NCI-H128 (cell line): ENCODE measurements around the gene BTBD9.
"Not testable (repeated sequence)": the region's sequence is repeated elsewhere in the genome, so short reads cannot be mapped to it uniquely, and the experiment has no call there.

Experiments
- DNase-seq: peaks from one replicate; lab custom pipeline; 2025; ENCODE audit not compliant: unreplicated experiment; lab: John Stamatoyannopoulos, UW

Gene BTBD9

GRCh38 chr6:38435330-38435729 is 204.4 kb downstream of the BTBD9 start:
- DNase-seq, result no peak

DNA sequence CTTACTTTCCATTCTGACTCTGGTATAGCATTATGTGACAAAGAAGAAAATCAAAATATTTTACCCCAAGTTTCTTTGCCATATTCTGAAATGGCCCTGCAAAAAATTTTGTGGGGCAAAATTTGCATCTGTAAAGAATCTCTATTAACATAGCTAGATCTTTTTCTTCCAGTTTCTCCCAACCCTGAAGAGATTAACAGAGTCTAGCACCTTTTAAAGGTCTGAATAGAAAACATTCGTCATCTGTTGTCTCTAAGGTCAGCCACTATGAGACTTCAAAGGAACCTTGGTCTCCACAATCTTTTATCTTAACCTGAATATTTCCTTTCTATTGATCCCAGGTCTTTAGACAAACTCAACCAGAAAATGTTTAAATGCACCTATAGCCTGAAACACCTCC is 205.7 kb downstream of the BTBD9 start:
- DNase-seq, result no peak

DNA sequence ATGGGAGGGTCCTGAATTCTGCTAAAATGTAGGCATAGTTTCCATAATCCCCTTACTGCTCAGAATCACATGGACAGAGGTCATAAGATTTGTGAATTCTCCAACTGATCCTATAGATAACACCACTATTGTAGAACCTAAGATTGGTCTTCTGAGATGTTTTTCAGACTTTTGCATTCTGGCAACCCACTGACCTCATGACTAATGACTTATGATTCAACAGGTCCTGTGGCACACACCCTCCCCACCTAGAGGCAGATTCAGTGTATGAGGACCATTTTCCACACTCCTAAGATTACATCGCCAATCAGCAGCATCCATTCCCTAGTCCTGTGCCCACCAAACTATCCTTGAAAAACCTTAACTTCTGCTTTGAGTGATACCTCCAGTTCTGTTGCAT is 207.2 kb downstream of the BTBD9 start:
- DNase-seq, result no peak

DNA sequence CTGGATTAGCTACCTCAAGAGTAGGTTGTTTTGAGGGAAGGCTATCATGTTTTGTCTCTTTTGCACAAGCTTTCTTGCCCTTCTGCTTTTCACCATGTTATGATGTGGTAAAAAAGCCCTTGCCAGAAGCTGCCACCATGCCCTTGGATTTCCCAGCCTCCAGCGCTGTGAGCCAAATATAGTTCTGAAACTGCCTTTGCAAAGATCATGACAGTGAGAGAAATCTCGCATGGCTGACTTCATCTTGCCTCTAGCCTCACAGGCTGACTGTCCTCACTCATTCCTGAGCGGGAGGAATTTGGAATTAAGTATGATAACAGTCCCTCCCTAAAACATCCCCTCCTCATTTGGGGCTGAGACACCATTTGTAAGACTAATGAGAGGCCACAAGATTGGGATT is 207.7 kb downstream of the BTBD9 start:
- DNase-seq, result no peak

GRCh38 chr6:38429546-38429945 is 210.2 kb downstream of the BTBD9 start:
- no peak for DNase-seq

- no peak for DNase-seq
Observed at GRCh38 chr6:38427492-38428210, 212.1 kb downstream of the BTBD9 start.

GRCh38 chr6:38425788-38426488 is 213.8 kb downstream of the BTBD9 start:
- not testable (repeated sequence) for DNase-seq

DNA sequence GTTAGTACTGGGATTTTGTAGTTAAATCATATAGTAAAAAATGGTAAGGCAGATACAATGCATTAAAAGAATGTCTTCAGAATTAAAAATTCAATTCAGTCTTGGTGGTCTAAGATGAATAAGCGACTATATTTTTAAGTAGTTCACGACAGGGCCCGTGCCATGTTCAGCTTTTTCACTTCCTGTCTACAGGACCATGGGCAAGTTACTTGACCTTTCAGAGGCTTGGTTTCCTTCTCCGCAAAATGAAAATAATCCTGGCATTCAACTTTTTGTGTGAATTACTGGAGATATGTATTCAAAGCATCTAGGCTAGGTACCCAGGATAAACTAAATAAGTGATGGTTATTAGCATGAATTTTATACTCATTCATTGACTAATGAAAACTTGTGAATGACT is 216.0 kb downstream of the BTBD9 start:
- DNase-seq, result no peak

DNA sequence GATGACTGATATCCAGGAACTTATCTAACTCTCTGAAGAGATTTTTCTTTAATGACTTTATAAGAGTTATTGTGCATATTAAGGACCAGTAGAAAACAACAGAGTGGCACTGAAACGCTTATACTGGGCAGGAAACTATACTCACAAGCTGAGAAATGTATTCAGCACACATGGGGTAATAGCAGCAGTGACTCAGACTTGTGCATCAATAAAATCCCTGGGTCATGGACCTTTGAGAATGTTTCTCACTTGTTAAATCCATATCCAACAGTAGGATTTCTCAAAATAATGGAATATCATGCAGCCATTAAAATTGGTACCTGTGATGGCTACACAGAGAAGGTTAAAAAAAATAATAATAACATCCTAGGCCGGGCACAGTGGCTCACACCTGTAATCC is 219.5 kb downstream of the BTBD9 start:
- DNase-seq, result no peak

- no peak for DNase-seq
Observed at GRCh38 chr6:38417521-38417920, 222.2 kb downstream of the BTBD9 start.

GRCh38 chr6:38415231-38416005 is 224.3 kb downstream of the BTBD9 start:
- no peak for DNase-seq

DNA sequence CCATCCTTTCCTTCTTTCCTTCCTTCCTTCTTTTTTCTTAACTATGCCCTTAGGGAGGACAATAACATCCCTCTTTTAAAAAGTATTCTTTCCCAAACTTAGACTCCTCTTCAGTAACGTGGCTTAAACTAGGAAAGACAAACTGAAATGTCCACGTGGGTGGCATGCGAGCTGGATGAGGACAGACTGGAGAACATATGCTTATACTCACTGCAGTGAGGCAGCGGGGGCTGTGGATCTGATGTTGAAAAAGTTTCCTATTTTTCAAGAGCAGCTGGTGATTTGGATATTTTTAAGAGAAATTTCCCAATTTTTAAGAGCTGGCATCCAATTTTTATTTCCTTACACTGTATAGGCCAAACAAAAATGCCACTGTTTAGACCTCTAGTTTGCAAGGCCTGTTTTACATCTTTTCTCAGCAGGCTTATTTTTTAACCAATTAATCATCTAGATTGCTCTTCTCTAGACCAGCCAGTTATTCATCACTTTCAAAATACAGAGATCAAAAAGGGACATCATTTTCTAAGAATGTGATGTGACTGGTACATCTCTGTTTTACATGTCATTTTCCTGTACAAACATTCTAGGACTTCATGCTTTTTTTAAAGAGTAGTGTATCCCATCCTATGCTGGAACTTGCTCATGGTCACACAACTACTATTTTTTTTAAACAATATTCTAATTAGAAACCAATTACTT is 226.5 kb downstream of the BTBD9 start:
- no peak for DNase-seq

DNA sequence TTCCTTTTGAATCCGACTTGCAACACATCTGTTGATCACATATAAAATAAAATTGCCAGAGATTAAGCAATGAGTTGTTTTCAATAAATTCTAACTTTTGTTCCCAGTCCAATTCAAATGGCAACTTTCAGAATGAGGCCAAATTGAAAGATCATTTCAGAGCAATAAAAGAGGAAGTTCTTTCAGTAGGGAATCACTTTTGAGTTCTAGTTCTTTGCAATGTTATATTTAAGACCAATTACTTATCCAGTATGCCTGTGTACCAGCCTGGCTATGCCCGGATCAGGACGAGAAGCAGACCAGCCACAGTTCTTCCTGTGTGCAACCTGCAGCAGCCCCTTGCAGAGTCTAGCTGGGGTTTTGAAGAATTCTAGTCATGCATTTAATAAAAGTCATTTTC is 232.5 kb downstream of the BTBD9 start:
- no peak for DNase-seq

GRCh38 chr6:38406096-38406495 is 233.6 kb downstream of the BTBD9 start:
- no peak for DNase-seq

GRCh38 chr6:38404900-38405556 is 234.7 kb downstream of the BTBD9 start:
- no peak for DNase-seq

DNA sequence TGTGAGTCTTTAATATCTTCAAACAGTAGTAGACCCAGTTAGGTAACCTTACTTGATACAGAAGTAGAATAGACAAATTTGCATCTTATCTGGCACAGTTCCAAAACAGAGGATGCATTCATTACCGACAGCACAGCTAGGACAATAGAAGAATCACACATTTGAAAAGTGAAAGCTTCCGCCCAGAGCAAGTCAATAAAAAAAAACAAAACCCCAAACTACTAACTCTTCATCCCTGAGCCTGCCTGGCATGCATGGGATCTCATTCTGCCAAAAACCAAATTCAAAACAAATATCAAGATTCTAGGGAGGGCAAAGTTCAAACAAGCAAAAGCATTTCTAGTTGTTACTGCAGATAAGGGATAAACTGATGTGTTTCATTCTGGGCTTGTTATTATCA is 235.4 kb downstream of the BTBD9 start:
- no peak for DNase-seq

- DNase-seq, result no peak
Observed at GRCh38 chr6:38403548-38403947, 236.2 kb downstream of the BTBD9 start.

GRCh38 chr6:38400764-38401163 is 239.0 kb downstream of the BTBD9 start:
- DNase-seq, result no peak

GRCh38 chr6:38400101-38400500 is 239.6 kb downstream of the BTBD9 start:
- no peak for DNase-seq

DNA sequence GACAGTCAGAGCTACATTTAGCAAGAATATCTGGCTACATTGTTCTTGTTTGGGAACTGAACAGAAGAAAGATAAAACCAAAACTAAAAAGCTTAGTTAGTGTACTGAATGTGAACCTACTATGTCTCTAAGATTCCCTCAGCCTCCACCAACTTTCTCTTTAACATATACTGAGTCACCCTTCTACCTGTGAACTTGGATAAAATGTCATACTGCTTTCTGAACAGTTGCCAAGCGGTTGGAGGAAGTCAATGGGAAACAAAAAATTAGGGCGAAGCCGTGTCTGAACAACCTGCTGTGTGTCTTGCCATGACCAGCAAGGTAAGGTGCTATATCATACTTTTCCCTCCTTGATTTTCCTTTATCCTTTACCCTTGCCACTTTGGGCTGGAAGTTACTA is 243.5 kb downstream of the BTBD9 start:
- DNase-seq, result no peak

GRCh38 chr6:38393986-38394385 is 245.7 kb downstream of the BTBD9 start:
- no peak for DNase-seq
